ENCODE measurements around the gene OCIAD1. TPM values are rescaled to one million over a fixed set of nuclear protein-coding genes. Genes with fewer than 3 reads are reported as not detected.

Gene OCIAD1
- total RNA-seq, 3 donors from 2014 or later (not counting 1 experiment from before 2014, with no cell fraction given) = 91.4 to 117 (median 93.7) TPM

DNA sequence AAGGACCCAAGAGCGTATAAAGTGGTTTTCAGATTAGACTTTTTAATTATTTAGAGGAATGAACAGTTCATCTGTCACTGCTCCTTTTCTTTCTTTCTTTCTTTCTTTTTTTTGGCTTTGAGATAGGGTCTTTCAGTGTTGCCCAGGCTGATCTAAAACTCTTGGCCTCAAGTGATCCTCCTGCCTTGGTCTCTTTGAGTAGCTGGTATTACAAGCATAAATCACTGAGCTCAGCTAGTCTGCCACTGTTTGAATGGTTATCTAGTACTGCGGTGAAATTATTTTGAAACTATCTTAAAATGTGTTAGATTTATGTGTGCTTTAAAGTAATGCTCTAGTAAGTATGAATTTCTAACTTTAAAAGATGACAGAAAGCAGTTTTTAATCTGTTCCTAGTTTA is 44.3 kb upstream of the OCIAD1 start:
- peaks cover 0 to 3% of the 10 kb centered on the region in 2 donors for H3K27me3 Mint-ChIP-seq (ENCODE audit: low read depth in 2 of 2)
- peaks cover 0 to 2% of the 10 kb centered on the region in 2 donors for H3K4me1 Mint-ChIP-seq
- WGBS (ENCODE audit: insufficient coverage) = 100% methylated on average over 1 of the region's 2 CpGs
- intact Hi-C loops (cut with micrococcal nuclease) = no loop called here
- H3K9me3 Mint-ChIP-seq = no peaks in the 10 kb centered on the region
- ATAC-seq (no peak), DNase-seq (no peak)
- Histone ChIP-seq H3K9me3 (ENCODE audit: control insufficient read depth, insufficient read depth, low read length) (no peaks in the 10 kb centered on the region), H3K4me1 (ENCODE audit: control insufficient read depth, insufficient read depth, low read length) (no peaks in the 10 kb centered on the region), H3K4me3 (ENCODE audit: low read length) (no peak overlapping the region), H3K27ac (ENCODE audit: low read length) (no peak overlapping the region), H3K27me3 (ENCODE audit: control insufficient read depth, insufficient read depth, low read length) (no peaks in the 10 kb centered on the region), H3K36me3 (ENCODE audit: control insufficient read depth, insufficient read depth, low read length) (no peaks in the 10 kb centered on the region)
- H3K36me3 Mint-ChIP-seq = no peaks in the 10 kb centered on the region
- TF ChIP-seq, protein P1, sequence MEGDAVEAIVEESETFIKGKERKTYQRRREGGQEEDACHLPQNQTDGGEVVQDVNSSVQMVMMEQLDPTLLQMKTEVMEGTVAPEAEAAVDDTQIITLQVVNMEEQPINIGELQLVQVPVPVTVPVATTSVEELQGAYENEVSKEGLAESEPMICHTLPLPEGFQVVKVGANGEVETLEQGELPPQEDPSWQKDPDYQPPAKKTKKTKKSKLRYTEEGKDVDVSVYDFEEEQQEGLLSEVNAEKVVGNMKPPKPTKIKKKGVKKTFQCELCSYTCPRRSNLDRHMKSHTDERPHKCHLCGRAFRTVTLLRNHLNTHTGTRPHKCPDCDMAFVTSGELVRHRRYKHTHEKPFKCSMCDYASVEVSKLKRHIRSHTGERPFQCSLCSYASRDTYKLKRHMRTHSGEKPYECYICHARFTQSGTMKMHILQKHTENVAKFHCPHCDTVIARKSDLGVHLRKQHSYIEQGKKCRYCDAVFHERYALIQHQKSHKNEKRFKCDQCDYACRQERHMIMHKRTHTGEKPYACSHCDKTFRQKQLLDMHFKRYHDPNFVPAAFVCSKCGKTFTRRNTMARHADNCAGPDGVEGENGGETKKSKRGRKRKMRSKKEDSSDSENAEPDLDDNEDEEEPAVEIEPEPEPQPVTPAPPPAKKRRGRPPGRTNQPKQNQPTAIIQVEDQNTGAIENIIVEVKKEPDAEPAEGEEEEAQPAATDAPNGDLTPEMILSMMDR (IDR thresholded peaks at IDR 0.05) = no peak
- no peak overlapping the region for H3K27ac Mint-ChIP-seq
- no peak overlapping the region for H3K4me3 Mint-ChIP-seq

DNA sequence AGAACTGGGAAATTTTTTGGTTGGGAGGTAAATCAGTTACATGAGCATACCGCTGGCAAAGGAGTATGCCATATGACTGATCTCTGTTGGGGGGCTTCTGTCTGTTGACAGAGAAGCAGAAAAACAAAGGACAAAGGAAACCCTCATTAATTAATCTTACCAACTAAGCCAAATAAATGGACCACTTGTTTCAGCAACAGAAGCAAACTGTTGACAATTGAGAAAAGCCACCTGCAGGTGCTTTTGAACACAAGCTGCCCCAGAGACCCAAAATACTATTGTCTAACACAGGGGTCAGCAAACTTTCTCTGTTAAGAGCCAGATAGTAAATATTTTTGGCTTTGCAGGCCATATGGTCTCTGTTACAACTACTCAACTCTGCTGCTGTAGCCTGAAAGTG is 43.8 kb upstream of the OCIAD1 start:
- H3K36me3 Mint-ChIP-seq = no peaks in the 10 kb centered on the region
- no peak overlapping the region for H3K27ac ChIP-seq (ENCODE audit: low read length)
- no peaks in the 10 kb centered on the region for H3K4me1 Mint-ChIP-seq
- ATAC-seq (no peak), DNase-seq (no peak)
- H3K27me3 ChIP-seq (ENCODE audit: control insufficient read depth, insufficient read depth, low read length) = no peaks in the 10 kb centered on the region
- WGBS (ENCODE audit: insufficient coverage) = 100% methylated on average over 1 of the region's 1 CpG
- peaks cover 0 to 3% of the 10 kb centered on the region in 2 donors for H3K27me3 Mint-ChIP-seq (ENCODE audit: low read depth in 2 of 2)
- no peaks in the 10 kb centered on the region for H3K36me3 ChIP-seq (ENCODE audit: control insufficient read depth, insufficient read depth, low read length)
- no peaks in the 10 kb centered on the region for H3K4me1 ChIP-seq (ENCODE audit: control insufficient read depth, insufficient read depth, low read length)
- intact Hi-C loops (cut with micrococcal nuclease) = no loop called here
- H3K9me3 ChIP-seq (ENCODE audit: control insufficient read depth, insufficient read depth, low read length) = no peaks in the 10 kb centered on the region
- no peak overlapping the region for H3K4me3 Mint-ChIP-seq
- no peak overlapping the region for H3K27ac Mint-ChIP-seq
- TF ChIP-seq, protein P1 (IDR thresholded peaks at IDR 0.05) = no peak
- H3K9me3 Mint-ChIP-seq = no peaks in the 10 kb centered on the region
- H3K4me3 ChIP-seq (ENCODE audit: low read length) = no peak overlapping the region

DNA sequence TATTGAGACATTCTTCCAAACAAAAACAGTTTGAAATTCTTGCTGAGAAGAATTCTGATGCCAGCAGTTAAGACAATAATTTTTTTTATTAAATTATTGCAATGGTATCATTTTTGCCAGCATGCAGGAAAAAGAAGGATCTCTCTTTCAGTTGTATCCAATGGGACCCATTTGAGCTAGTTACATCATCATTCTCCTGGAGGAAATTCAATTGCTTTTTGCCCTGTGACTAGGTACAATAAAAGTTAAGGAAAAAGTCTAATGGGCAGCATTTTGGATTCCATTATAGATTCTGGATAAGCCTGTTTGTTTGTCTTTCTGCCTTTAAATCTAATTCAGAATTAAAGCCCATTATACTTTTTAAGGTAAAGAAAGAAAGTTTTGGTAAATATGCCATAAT is 40.3 kb upstream of the OCIAD1 start:
- H3K27ac Mint-ChIP-seq = no peak overlapping the region
- Histone ChIP-seq H3K4me1 (ENCODE audit: control insufficient read depth, insufficient read depth, low read length) (no peaks in the 10 kb centered on the region), H3K36me3 (ENCODE audit: control insufficient read depth, insufficient read depth, low read length) (no peaks in the 10 kb centered on the region), H3K4me3 (ENCODE audit: low read length) (no peak overlapping the region), H3K27ac (ENCODE audit: low read length) (no peak overlapping the region), H3K27me3 (ENCODE audit: control insufficient read depth, insufficient read depth, low read length) (no peaks in the 10 kb centered on the region), H3K9me3 (ENCODE audit: control insufficient read depth, insufficient read depth, low read length) (no peaks in the 10 kb centered on the region)
- H3K27me3 Mint-ChIP-seq (ENCODE audit: low read depth in 2 of 2) = peaks cover 0 to 3% of the 10 kb centered on the region in 2 donors
- intact Hi-C loops (cut with micrococcal nuclease) = no loop called here
- H3K9me3 Mint-ChIP-seq = no peaks in the 10 kb centered on the region
- H3K4me1 Mint-ChIP-seq = no peaks in the 10 kb centered on the region
- no peak overlapping the region for H3K4me3 Mint-ChIP-seq
- ATAC-seq (no peak), DNase-seq (no peak)
- TF ChIP-seq, protein P1 (IDR thresholded peaks at IDR 0.05) = no peak
- H3K36me3 Mint-ChIP-seq = no peaks in the 10 kb centered on the region

DNA sequence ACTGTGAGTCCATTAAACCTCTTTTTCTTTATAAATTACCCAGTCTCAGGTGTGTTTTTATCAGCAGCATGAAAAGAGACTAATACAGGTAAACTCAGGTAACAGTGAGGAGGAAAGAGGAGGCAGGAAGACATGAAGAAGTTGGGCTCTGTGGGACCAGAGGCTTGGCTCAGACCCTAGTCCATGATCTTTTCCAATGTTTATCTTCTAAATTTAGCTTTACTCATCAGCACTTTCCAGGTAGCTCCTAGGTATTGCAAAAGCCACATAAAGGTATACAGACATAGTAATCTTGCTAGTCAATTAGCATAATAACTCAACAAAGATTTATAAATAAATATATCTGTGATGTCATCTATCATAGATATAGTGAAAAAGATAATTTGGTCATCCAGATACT is 39.6 kb upstream of the OCIAD1 start:
- H3K36me3 Mint-ChIP-seq = no peaks in the 10 kb centered on the region

More for the DNA sequence above, 39.6 kb upstream of the OCIAD1 start:
- no peaks in the 10 kb centered on the region for H3K4me1 ChIP-seq (ENCODE audit: control insufficient read depth, insufficient read depth, low read length)
- no peak overlapping the region for H3K27ac ChIP-seq (ENCODE audit: low read length)
- no peak for ATAC-seq
- no peaks in the 10 kb centered on the region for H3K27me3 ChIP-seq (ENCODE audit: control insufficient read depth, insufficient read depth, low read length)
- H3K4me3 ChIP-seq (ENCODE audit: low read length) = no peak overlapping the region
- no peaks in the 10 kb centered on the region for H3K9me3 ChIP-seq (ENCODE audit: control insufficient read depth, insufficient read depth, low read length)
- Mint-ChIP-seq H3K9me3 (no peaks in the 10 kb centered on the region), H3K4me3 (no peak overlapping the region), H3K27me3 (ENCODE audit: low read depth in 2 of 2) (peaks cover 0 to 3% of the 10 kb centered on the region in 2 donors), H3K27ac (no peak overlapping the region), H3K4me1 (no peaks in the 10 kb centered on the region)
- TF ChIP-seq, protein P1 (IDR thresholded peaks at IDR 0.05) = no peak
- DNase-seq = no peak
- no peaks in the 10 kb centered on the region for H3K36me3 ChIP-seq (ENCODE audit: control insufficient read depth, insufficient read depth, low read length)
- intact Hi-C loops (cut with micrococcal nuclease) = no loop called here
